Neural crest cell (in vitro differentiated cells): ENCODE data around the gene VLDLR. TPM values are rescaled to one million over a fixed set of nuclear protein-coding genes. Genes with fewer than 3 reads are reported as not detected.

ENCODE experiments used
- DNase-seq: peaks from one replicate; pipeline ENCODE4 v3.0.0; 2021; ENCODE audit warnings: low read depth, mixed read lengths, low spot score
- H3K27ac Mint-ChIP-seq: one replicate; pipeline ENCODE4 v1.8.0; 2021; ENCODE audit warnings: mild to moderate bottlenecking, mixed read lengths; ENCODE audit not compliant: unreplicated experiment
- H3K27me3 Mint-ChIP-seq: 2 replicates; pipeline ENCODE4 v1.8.0; 2021; ENCODE audit warnings: low read depth, mild to moderate bottlenecking, mixed read lengths
- H3K36me3 Mint-ChIP-seq: 2 replicates; pipeline ENCODE4 v1.8.0; 2021; ENCODE audit warnings: low read depth, mild to moderate bottlenecking, mixed read lengths
- H3K4me1 Mint-ChIP-seq: 2 replicates; pipeline ENCODE4 v1.8.0; 2021; ENCODE audit warnings: mixed read lengths
- H3K4me3 Mint-ChIP-seq: one replicate; pipeline ENCODE4 v1.8.0; 2021; ENCODE audit warnings: mild to moderate bottlenecking, mixed read lengths
- H3K9me3 Mint-ChIP-seq: 2 replicates; pipeline ENCODE4 v1.8.0; 2021; ENCODE audit warnings: mixed read lengths
- total RNA-seq: library from RNA; stranded (reverse); gene quantifications from 2 replicates; pipeline ENCODE4 v1.2.1, GENCODE V29; 2021
- TF ChIP-seq, protein P1 (sequence below): fragments of 200-600 bp; sonication (generic); conservative IDR thresholded peaks from 2 replicates; pipeline ENCODE4 v1.5.0; 2021; ENCODE audit warnings: antibody characterized with exemption, mild to moderate bottlenecking

The VLDLR gene
- total RNA-seq, 1 donor from 2014 or later = 20.2 TPM

DNA sequence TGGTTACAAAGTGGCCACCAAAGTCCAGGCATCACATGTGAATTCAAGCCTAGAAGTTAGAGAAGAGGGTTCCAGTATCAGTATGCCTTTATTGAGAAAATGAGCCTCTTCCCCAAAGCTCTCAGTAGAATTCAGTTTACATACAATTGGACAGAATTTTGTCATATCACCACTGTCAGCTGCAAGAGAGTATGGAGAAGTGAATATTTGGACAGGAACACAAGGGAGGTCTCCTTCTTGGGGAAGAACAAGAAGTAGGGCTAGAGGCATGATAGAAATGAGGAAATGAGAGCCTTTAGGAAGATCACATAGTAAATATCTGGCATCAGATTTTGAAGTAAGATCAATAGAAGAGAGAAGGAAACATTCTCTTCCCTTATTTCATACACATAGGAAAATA, 27.8 kb upstream of the VLDLR start:
- no peak overlapping the region for H3K4me3 Mint-ChIP-seq
- no peak for DNase-seq
- no peaks in the 10 kb centered on the region for H3K27me3 Mint-ChIP-seq
- peaks cover 9% of the 10 kb centered on the region for H3K36me3 Mint-ChIP-seq
- H3K4me1 Mint-ChIP-seq = no peaks in the 10 kb centered on the region
- H3K27ac Mint-ChIP-seq = no peak overlapping the region
- H3K9me3 Mint-ChIP-seq = peaks cover 13% of the 10 kb centered on the region
- TF ChIP-seq, protein P1, sequence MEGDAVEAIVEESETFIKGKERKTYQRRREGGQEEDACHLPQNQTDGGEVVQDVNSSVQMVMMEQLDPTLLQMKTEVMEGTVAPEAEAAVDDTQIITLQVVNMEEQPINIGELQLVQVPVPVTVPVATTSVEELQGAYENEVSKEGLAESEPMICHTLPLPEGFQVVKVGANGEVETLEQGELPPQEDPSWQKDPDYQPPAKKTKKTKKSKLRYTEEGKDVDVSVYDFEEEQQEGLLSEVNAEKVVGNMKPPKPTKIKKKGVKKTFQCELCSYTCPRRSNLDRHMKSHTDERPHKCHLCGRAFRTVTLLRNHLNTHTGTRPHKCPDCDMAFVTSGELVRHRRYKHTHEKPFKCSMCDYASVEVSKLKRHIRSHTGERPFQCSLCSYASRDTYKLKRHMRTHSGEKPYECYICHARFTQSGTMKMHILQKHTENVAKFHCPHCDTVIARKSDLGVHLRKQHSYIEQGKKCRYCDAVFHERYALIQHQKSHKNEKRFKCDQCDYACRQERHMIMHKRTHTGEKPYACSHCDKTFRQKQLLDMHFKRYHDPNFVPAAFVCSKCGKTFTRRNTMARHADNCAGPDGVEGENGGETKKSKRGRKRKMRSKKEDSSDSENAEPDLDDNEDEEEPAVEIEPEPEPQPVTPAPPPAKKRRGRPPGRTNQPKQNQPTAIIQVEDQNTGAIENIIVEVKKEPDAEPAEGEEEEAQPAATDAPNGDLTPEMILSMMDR = no peak

DNA sequence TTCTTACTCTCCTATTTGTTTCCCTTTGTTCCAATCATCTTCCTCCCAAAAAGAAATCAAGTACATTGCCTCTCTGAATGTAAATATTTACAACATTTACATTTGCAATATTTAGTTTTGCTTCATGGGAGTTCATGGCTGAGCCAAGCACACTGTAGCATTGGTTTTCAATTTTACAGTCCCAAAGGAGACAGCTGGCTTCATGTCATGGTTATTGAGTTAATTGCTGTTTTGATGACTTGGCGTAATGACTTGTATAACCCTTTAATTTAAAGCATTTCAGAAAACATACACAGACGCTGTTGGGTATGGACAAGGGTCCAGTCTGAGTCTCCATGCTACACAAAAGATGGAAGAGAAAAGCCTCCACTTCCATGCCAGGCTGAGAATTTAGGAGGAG, 25.6 kb upstream of the VLDLR start:
- Mint-ChIP-seq H3K4me3 (no peak overlapping the region), H3K36me3 (peaks cover 7% of the 10 kb centered on the region), H3K4me1 (no peaks in the 10 kb centered on the region), H3K9me3 (peaks cover 11% of the 10 kb centered on the region), H3K27ac (no peak overlapping the region), H3K27me3 (no peaks in the 10 kb centered on the region)
- TF ChIP-seq, protein P1 = no peak
- DNase-seq = no peak

DNA sequence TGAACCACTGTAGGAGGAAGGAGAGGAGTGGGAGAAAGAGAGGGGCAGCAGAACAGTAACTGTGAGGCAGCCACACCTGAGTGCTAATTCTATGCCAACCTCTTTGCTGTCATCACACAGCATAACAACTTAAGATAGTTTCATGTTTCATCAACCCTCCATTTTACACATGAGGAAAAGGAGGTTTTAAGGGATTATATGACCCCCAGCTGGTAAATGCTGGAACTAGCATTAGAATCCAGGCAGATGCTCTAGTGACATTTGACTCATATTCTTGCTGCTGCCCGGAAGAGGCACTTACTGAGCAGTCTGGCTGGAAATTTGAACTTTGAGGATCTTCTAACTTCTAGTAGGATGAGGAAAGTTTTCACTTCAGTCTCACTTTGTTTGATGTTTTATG, 24.1 kb upstream of the VLDLR start:
- H3K4me1 Mint-ChIP-seq = no peaks in the 10 kb centered on the region
- DNase-seq = no peak
- TF ChIP-seq, protein P1 = no peak
- H3K27ac Mint-ChIP-seq = no peak overlapping the region
- peaks cover 8% of the 10 kb centered on the region for H3K9me3 Mint-ChIP-seq
- H3K27me3 Mint-ChIP-seq = no peaks in the 10 kb centered on the region
- H3K36me3 Mint-ChIP-seq = peaks cover 7% of the 10 kb centered on the region
- no peak overlapping the region for H3K4me3 Mint-ChIP-seq

DNA sequence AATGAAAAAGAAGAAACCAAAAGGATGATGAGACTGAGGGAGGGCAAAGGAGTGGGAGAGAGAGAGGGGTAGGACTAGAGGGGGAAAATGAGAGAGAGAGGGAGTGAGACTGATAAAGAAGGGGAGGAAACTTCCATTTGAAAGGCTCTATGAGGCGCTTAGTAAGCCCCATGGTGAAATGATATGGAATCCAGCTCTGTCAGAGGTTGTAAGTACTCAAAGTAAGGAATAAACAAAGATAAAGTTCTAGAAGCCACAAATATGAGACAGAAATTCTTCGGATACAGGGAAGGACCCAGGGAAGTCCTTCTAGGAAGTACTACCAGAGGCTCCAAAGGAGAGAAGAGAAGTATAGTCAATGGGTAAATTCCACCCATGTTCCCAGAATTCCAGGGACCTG, 21.7 kb upstream of the VLDLR start:
- H3K9me3 Mint-ChIP-seq = no peaks in the 10 kb centered on the region
- no peaks in the 10 kb centered on the region for H3K4me1 Mint-ChIP-seq
- H3K36me3 Mint-ChIP-seq = no peaks in the 10 kb centered on the region
- no peak overlapping the region for H3K4me3 Mint-ChIP-seq
- no peak overlapping the region for H3K27ac Mint-ChIP-seq
- TF ChIP-seq, protein P1 = no peak
- DNase-seq = no peak
- H3K27me3 Mint-ChIP-seq = no peaks in the 10 kb centered on the region

DNA sequence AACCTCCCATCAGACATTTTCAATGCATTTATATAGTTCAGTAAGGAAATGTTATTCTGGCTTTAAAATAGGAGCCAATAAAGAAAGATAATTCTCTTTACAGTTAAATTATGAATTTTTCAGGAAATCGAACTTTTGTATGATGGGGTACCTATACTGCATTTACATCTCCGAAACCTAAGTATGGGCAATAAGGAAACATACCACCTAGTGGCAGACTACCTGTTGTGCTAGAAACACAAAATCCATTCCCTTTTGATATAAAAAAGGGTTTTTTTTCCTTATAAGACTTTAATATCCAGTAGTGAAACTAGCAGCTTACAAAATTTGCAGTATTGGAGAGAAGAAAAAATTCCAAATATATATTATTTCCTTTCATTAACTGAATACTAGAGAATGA, 21.3 kb upstream of the VLDLR start:
- no peaks in the 10 kb centered on the region for H3K4me1 Mint-ChIP-seq
- no peaks in the 10 kb centered on the region for H3K36me3 Mint-ChIP-seq
- H3K27me3 Mint-ChIP-seq = no peaks in the 10 kb centered on the region
- no peak overlapping the region for H3K27ac Mint-ChIP-seq
- TF ChIP-seq, protein P1 = peak; percentile 36
- H3K4me3 Mint-ChIP-seq = no peak overlapping the region
- no peak for DNase-seq
- no peaks in the 10 kb centered on the region for H3K9me3 Mint-ChIP-seq
